ENCODE data around the gene KCTD5. TPM values are rescaled to one million over a fixed set of nuclear protein-coding genes. Genes with fewer than 3 reads are reported as not detected.

The KCTD5 gene
- total and polyA plus RNA-seq, 9 of the 15 experiments (the other 6 are each of a cell fraction or from before 2014, with no cell fraction given): 0.73 to 58.3 (median 32.3) TPM

DNA sequence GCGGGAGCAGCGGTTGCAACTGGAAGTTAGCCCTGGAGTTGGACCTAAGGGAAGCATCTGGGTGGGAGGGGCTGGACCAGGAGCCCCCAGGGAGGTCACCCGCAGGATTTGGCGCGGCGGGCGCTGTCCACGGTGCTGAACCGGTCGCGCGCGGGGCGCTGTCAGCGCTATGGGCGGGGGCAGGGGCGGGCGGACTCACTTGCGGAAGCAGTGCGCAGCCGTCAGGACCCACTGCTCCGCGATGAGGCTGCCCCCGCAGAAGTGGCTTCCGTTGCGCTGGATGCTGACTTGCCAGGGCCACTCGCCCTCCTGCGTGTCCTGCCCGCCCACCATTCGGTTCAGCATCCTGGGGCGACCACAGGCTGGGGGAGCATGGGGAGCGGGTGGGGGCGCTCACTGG lies 33.2 kb downstream of the KCTD5 start (continued):
- TF ChIP-seq NR4A1 (CRISPR knock-in tag; IDR thresholded peaks at IDR 0.05) (no peak), NR4A1 (tag; IDR thresholded peaks at IDR 0.05) (no peak), THRAP3 (IDR thresholded peaks at IDR 0.05; ENCODE audit: borderline replicate concordance) (no peak), ETV5 (CRISPR knock-in tag; IDR thresholded peaks at IDR 0.05; ENCODE audit: low read depth) (no peak), SIN3A (IDR thresholded peaks at IDR 0.05; ENCODE audit: borderline replicate concordance in 2 of 2, control insufficient read depth in 1 of 2, low read depth in 2 of 2, low read length in 2 of 2) (peak in 1 of 2 experiments; percentile 94; a peak in 2 of 4 replicates), ZBTB1 (CRISPR knock-in tag; IDR thresholded peaks at IDR 0.05; ENCODE audit: borderline replicate concordance, low read depth) (peak; percentile 43; the same call in 1 of the 2 replicates), SRF (CRISPR knock-in tag; IDR thresholded peaks at IDR 0.05) (peak in 1 of 2 experiments; percentile 75; a peak in 1 of 4 replicates), ZNF696 (CRISPR knock-in tag; conservative IDR thresholded peaks at IDR 0.05) (no peak), STAT5A (IDR thresholded peaks at IDR 0.05; ENCODE audit: borderline replicate concordance, low read length) (no peak), KHSRP (IDR thresholded peaks at IDR 0.05) (no peak), ZKSCAN8 (CRISPR knock-in tag; IDR thresholded peaks at IDR 0.05) (no peak)
- TF ChIP-seq, protein P1, sequence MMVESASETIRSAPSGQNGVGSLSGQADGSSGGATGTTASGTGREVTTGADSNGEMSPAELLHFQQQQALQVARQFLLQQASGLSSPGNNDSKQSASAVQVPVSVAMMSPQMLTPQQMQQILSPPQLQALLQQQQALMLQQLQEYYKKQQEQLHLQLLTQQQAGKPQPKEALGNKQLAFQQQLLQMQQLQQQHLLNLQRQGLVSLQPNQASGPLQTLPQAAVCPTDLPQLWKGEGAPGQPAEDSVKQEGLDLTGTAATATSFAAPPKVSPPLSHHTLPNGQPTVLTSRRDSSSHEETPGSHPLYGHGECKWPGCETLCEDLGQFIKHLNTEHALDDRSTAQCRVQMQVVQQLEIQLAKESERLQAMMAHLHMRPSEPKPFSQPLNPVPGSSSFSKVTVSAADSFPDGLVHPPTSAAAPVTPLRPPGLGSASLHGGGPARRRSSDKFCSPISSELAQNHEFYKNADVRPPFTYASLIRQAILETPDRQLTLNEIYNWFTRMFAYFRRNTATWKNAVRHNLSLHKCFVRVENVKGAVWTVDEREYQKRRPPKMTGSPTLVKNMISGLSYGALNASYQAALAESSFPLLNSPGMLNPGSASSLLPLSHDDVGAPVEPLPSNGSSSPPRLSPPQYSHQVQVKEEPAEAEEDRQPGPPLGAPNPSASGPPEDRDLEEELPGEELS (CRISPR knock-in tag; IDR thresholded peaks at IDR 0.05; ENCODE audit: borderline replicate concordance): peak; percentile 78; the same call in 1 of the 2 replicates
- TF ChIP-seq, protein P2, sequence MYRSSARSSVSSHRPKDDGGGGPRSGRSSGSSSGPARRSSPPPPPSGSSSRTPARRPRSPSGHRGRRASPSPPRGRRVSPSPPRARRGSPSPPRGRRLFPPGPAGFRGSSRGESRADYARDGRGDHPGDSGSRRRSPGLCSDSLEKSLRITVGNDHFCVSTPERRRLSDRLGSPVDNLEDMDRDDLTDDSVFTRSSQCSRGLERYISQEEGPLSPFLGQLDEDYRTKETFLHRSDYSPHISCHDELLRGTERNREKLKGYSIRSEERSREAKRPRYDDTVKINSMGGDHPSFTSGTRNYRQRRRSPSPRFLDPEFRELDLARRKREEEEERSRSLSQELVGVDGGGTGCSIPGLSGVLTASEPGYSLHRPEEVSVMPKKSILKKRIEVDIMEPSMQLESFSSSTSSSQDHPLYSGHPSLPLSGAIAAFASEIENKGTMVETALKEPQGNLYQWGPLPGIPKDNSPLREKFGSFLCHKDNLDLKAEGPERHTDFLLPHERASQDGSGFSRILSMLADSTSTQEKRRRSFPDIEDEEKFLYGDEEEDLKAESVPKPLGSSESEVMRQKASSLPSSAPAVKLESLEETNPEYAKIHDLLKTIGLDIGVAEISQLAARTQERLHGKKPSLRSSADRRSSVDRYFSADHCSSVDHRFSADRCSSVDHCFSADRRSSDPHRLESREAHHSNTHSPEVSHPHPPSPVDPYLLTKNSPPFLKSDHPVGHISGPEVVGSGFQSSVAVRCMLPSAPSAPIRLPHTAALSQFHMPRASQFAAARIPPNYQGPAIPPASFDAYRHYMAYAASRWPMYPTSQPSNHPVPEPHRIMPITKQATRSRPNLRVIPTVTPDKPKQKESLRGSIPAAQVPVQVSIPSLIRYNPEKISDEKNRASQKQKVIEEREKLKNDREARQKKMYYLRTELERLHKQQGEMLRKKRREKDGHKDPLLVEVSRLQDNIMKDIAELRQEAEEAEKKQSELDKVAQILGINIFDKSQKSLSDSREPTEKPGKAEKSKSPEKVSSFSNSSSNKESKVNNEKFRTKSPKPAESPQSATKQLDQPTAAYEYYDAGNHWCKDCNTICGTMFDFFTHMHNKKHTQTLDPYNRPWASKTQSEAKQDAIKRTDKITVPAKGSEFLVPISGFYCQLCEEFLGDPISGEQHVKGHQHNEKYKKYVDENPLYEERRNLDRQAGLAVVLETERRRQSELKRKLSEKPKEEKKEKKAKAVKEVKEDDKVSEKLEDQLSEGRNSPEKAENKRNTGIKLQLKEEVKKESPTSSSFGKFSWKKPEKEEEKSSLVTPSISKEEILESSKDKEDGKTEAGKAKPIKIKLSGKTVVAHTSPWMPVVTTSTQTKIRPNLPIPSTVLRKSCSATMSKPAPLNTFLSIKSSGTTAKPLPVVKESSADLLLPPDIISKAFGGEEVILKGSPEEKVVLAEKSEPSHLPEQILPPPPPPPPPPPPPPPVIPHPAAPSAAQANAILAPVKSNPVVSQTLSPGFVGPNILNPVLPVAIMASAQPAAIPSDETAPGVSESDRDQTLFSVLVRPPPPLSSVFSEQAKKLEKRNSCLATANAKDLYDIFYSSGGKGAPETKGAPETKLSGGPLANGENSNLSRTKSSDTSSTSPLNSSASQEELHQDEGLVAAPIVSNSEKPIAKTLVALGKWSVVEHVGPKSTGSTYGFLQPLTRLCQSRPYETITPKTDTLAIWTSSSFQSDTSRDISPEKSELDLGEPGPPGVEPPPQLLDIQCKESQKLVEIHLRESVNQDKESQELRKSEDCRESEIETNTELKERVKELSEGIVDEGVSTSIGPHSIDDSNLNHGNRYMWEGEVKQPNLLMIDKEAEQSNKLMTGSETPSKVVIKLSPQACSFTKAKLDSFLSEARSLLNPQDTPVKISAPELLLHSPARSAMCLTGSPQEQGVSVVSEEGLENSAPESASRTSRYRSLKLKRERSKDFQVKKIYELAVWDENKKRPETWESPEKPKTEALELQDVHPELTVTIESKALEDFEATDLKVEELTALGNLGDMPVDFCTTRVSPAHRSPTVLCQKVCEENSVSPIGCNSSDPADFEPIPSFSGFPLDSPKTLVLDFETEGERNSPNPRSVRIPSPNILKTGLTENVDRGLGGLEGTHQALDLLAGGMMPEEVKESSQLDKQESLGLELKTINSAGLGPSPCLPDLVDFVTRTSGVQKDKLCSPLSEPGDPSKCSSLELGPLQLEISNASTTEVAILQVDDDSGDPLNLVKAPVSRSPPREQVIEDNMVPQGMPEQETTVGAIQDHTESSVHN (IDR thresholded peaks at IDR 0.05; ENCODE audit: borderline replicate concordance in 1 of 2, low read depth in 1 of 2): no peak
- TF ChIP-seq, protein P3, sequence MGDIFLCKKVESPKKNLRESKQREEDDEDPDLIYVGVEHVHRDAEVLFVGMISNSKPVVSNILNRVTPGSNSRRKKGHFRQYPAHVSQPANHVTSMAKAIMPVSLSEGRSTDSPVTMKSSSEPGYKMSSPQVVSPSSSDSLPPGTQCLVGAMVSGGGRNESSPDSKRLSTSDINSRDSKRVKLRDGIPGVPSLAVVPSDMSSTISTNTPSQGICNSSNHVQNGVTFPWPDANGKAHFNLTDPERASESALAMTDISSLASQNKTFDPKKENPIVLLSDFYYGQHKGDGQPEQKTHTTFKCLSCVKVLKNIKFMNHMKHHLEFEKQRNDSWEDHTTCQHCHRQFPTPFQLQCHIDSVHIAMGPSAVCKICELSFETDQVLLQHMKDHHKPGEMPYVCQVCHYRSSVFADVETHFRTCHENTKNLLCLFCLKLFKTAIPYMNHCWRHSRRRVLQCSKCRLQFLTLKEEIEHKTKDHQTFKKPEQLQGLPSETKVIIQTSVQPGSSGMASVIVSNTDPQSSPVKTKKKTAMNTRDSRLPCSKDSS (IDR thresholded peaks at IDR 0.05; ENCODE audit: low read depth, partially characterized antibody): no peak
